Measurements from ENCODE around the gene KCNRG.
"Not testable (repeated sequence)": the region's sequence is repeated elsewhere in the genome, so short reads cannot be mapped to it uniquely, and the experiment has no call there.

The KCNRG gene

GRCh38 chr13:50011461-50011860 lies 3.8 kb upstream of the KCNRG start:
- DNase-seq (ENCODE audit: low read depth in 2 of 2), result no peak

DNA sequence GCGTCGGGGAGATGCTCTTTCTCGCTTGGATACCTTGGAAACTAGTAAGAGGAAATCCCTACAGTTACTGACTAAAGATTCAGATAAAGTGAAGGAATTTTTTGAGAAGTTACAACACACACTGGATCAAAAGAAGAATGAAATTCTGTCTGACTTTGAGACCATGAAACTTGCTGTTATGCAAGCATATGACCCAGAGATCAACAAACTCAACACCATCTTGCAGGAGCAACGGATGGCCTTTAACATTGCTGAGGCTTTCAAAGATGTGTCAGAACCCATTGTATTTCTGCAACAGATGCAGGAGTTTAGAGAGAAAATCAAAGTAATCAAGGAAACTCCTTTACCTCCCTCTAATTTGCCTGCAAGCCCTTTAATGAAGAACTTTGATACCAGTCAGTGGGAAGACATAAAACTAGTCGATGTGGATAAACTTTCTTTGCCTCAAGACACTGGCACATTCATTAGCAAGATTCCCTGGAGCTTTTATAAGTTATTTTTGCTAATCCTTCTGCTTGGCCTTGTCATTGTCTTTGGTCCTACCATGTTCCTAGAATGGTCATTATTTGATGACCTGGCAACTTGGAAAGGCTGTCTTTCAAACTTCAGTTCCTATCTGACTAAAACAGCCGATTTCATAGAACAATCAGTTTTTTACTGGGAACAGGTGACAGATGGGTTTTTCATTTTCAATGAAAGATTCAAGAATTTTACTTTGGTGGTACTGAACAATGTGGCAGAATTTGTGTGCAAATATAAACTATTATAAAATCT lies 2.7 kb upstream of the KCNRG start:
- no peak for DNase-seq (ENCODE audit: low read depth in 2 of 2)

GRCh38 chr13:50014386-50014785 lies 858 bp upstream of the KCNRG start:
- DNase-seq (ENCODE audit: low read depth in 2 of 2), result no peak

- DNase-seq (ENCODE audit: low read depth in 2 of 2), result no peak
These were observed 506 bp downstream of the KCNRG start for GRCh38 chr13:50015750-50016149.

DNA sequence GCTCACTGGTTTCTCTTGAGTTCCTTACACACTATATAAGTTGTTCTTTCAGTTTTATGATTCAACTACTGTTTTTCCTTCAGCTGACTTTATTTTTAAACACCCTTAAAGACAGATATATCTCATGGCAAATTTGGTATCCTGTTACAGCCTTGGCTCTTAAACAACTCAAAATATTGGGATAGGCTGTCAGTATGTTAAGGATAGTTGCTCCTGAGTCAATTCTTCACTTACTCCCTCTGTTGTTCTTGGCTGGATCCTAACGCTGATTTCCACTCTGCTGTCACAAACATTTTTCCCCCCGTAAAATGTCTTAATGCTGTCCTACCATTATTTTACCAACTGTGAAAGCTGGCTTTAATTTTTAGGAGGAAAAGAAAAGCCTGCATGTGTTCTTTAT lies 1.2 kb downstream of the KCNRG start:
- no peak for DNase-seq (ENCODE audit: low read depth in 2 of 2)

- DNase-seq (ENCODE audit: low read depth in 2 of 2), result no peak
These were observed 2.6 kb downstream of the KCNRG start for GRCh38 chr13:50017819-50018218.

- no peak for DNase-seq (ENCODE audit: low read depth in 2 of 2)
These were observed 10.2 kb downstream of the KCNRG start for GRCh38 chr13:50025436-50025835.

GRCh38 chr13:50026788-50027473 lies 11.7 kb downstream of the KCNRG start:
- no peak for DNase-seq (ENCODE audit: low read depth in 2 of 2)

- no peak for DNase-seq (ENCODE audit: low read depth in 2 of 2)
These were observed 15.1 kb downstream of the KCNRG start for GRCh38 chr13:50030315-50030714.

DNA sequence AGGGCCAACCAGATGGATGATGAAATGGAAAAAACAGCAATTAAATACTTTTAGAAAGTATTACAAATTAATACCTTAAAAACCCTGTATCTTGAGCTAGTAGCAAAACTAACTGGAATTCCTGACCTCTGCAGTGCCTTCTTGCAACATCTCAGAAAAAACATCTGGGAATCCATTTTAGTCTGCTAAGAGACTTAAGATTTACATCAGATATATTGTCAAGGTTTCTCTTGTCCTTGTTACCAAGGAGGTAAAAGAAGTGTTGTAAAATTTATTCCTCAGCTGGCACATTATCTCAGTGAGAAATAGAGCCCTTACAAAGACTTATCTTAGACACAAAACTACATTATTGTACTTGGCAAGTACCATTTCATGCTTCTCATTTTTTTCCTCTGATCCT lies 18.5 kb downstream of the KCNRG start:
- DNase-seq (ENCODE audit: low read depth in 2 of 2), result no peak

- DNase-seq (ENCODE audit: low read depth in 2 of 2), result no peak
These were observed 22.5 kb downstream of the KCNRG start for GRCh38 chr13:50037788-50038187.

GRCh38 chr13:50038266-50038665 lies 23.0 kb downstream of the KCNRG start:
- DNase-seq (ENCODE audit: low read depth in 2 of 2), result no peak

- no peak for DNase-seq (ENCODE audit: low read depth in 2 of 2)
These were observed 37.2 kb downstream of the KCNRG start for GRCh38 chr13:50052478-50052877.

- DNase-seq (ENCODE audit: low read depth in 2 of 2), result no peak
These were observed 38.6 kb downstream of the KCNRG start for GRCh38 chr13:50053844-50054243.

- DNase-seq (ENCODE audit: low read depth in 2 of 2), result no peak
These were observed 40.2 kb downstream of the KCNRG start for GRCh38 chr13:50055454-50055853.

- no peak for DNase-seq (ENCODE audit: low read depth in 2 of 2)
These were observed 45.5 kb downstream of the KCNRG start for GRCh38 chr13:50060718-50061117.

DNA sequence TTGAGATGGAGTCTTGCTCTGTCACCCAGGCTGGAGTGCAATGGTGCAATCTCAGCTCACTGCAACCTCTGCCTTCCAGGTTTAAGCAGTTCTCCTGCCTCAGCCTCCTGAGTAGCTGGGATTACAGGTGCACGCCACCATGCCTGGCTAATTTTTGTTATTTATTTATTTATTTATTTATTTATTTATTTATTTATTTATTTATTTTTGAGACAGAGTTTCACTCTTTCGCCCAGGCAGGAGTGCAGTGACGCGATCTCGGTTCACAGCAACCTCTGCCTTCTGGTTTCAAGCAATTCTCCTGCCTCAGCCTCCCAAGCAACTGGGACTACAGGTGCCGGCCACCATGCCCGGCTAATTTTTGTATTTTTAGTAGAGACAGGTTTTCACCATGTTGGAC lies 47.1 kb downstream of the KCNRG start:
- not testable (repeated sequence) for DNase-seq (ENCODE audit: low read depth in 2 of 2)

DNA sequence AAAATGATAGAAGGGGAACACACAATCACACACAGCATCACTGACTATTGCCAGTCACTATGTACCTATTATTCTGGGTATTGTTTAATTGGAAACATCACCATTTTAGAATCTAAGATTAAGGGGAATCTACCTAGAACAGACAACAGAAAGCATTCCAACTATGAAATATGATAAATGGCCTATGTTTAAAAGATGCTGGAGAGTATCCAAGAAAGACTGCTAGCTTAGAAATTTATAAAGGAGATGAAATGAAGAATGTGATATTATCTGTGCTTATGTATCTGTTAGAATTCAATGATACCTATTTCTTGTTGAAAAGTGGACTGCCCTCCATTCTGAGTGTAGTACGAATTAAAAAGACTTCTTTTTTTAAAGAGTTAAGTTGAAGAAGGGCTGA lies 50.5 kb downstream of the KCNRG start:
- no peak for DNase-seq (ENCODE audit: low read depth in 2 of 2)

DNA sequence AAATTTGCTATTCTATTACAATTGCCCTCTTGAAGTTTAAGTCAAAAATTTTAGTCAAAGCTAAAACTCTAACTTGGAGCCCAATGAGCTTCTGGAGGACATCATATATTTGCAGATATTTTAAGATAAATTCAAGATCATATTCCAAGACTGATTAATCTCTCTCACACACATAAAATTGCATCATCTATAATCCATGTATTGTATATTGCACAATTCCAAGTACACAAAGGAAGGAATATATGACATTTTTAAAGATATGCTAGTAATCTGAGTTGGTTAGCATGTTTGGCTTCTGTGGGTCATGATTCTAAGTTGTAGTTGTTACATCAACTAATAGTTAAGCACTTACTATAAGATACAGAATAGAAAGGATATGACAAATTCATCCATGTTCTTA lies 53.3 kb downstream of the KCNRG start:
- no peak for DNase-seq (ENCODE audit: low read depth in 2 of 2)

- no peak for DNase-seq (ENCODE audit: low read depth in 2 of 2)
These were observed 54.0 kb downstream of the KCNRG start for GRCh38 chr13:50069261-50069660.

GRCh38 chr13:50070186-50070585 lies 54.9 kb downstream of the KCNRG start:
- DNase-seq (ENCODE audit: low read depth in 2 of 2), result no peak
